Omental fat pad (tissue), 4 donors: ENCODE results near the gene ATP6V0E2. TPM values are rescaled to one million over a fixed set of nuclear protein-coding genes. Genes with fewer than 3 reads are reported as not detected.

Experiments
- ATAC-seq: fragments of 150-250 bp; one replicate; pipeline ENCODE4 v1.9.1; 2016; ENCODE audit warnings: mild to moderate bottlenecking, moderate library complexity; ENCODE audit not compliant: low FRiP score
- DNase-seq: peaks from one replicate; pipeline ENCODE4 v3.0.0-alpha.2; 2019; ENCODE audit warnings: low spot score
- total RNA-seq, 4 donors: library from RNA; depleted of rRNA; stranded (reverse); fragments of >200 nt; gene quantifications; one replicate each; pipeline ENCODE4 v1.1.0, GENCODE V29; 2016
- TF ChIP-seq, protein P1 (sequence below), 3 donors: fragments of 450-650 bp; IDR thresholded peaks; one replicate each; pipeline ENCODE4 v1.5.1; 2016 to 2017; ENCODE audit warnings: antibody characterized with exemption in 3 of 3, mild to moderate bottlenecking in 3 of 3, moderate library complexity in 2 of 3

ATP6V0E2 gene
- total RNA-seq, 4 donors from 2014 or later = 7.1 to 21.2 (median 11.1) TPM

DNA sequence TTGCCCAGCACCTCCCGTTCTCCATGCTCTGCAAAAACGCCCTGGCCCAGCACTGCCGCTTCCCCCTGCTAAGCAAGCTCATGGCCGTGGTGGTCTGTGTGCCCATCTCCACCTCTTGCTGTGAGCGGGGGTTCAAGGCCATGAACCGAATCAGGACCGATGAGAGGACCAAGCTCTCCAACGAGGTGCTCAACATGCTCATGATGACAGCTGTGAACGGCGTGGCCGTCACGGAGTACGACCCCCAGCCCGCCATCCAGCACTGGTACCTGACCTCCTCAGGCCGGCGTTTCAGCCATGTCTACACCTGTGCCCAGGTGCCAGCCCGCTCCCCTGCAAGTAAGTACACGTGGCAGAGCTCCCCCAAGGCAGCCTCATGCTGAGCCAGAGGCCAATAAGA lies 11.6 kb upstream of the ATP6V0E2 start:
- TF ChIP-seq, protein P1, sequence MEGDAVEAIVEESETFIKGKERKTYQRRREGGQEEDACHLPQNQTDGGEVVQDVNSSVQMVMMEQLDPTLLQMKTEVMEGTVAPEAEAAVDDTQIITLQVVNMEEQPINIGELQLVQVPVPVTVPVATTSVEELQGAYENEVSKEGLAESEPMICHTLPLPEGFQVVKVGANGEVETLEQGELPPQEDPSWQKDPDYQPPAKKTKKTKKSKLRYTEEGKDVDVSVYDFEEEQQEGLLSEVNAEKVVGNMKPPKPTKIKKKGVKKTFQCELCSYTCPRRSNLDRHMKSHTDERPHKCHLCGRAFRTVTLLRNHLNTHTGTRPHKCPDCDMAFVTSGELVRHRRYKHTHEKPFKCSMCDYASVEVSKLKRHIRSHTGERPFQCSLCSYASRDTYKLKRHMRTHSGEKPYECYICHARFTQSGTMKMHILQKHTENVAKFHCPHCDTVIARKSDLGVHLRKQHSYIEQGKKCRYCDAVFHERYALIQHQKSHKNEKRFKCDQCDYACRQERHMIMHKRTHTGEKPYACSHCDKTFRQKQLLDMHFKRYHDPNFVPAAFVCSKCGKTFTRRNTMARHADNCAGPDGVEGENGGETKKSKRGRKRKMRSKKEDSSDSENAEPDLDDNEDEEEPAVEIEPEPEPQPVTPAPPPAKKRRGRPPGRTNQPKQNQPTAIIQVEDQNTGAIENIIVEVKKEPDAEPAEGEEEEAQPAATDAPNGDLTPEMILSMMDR (IDR thresholded peaks at IDR 0.05) = no peak
- DNase-seq = peak; percentile 14
- ATAC-seq = no peak

DNA sequence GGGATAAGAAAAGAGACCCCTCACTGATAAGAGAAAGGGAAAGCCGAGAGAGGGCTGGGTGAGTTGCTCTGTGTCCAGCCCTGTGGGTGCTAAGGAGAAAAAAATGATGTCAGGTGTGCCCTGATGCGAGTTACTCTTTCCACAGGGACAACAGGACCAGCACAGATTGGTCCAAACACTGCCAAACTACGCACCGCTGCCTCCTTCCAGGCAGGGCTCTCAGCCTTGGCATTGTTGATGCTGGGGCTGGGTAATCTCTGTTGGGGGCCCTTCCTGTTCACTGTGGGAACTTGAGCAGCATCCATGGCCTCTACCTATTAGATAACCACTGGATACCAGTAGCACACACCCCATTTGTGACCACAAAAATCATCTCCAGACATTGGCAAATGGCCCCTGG lies 10.3 kb upstream of the ATP6V0E2 start:
- no peak for DNase-seq
- TF ChIP-seq, protein P1 (IDR thresholded peaks at IDR 0.05) = no peak
- no peak for ATAC-seq

DNA sequence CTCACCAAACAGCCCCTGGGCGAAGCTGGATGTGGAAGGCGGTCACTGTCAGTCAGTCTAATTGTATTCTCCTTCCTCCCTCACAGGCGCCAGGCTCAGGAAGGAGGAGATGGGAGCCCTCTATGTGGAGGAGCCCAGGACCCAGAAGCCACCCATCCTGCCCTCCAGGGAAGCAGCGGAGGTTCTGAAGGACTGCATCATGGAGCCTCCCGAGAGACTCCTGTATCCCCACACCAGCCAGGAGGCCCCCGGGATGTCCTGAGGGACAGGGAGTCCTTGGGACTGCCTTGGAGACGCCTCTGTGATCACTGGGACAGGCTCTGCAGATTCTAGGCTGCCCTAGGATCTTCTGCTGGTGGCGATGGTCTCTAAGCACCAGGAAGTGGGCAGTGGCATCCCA lies 9.7 kb upstream of the ATP6V0E2 start:
- TF ChIP-seq, protein P1 (IDR thresholded peaks at IDR 0.05) = no peak
- no peak for ATAC-seq

DNA sequence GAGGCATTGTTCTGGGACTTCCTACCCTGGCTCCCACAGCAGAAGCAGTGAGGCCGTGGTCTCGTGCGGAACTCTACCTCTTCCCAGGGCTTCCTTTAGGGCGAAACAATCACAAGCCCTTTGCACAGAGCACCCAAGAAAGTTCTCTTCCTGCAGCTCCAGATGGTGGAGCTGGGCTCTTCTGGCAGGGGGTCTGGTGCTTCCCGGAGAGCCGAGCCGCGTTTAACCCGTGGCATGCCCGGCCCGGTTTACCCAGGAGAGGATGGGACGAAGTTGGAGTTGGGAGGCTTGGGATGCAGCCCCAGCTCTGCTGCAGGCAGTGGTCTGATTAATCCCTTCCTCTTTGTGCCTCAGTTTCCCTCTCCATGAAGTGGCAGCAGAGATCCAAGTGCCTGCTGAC lies 9.0 kb upstream of the ATP6V0E2 start:
- TF ChIP-seq, protein P1 (IDR thresholded peaks at IDR 0.05) = no peak
- ATAC-seq = no peak

More for the DNA sequence above, 9.7 kb upstream of the ATP6V0E2 start:
- no peak for DNase-seq

DNA sequence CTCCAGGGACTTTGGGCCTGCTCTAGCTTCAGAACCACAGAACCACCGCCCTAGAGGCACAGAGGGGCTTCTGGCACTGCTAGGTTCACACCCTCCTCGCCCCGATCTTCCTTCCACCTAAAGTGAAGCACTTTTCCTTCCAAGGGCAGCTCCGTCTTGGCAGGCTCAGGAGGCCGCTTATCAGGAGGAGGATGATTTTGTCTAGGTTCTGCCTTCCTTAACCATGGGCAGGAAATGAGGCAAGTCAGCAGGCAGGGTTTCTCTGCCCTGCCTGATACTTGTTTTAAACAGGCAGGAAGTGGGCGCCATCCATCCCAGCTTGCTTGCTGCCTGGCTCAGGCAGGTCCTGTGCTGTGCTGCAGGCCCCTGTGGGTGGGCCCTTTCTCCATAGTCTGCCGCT lies 8.3 kb upstream of the ATP6V0E2 start:
- TF ChIP-seq, protein P1 (IDR thresholded peaks at IDR 0.05) = no peak
- no peak for ATAC-seq
- DNase-seq = peak; percentile 17

More for the DNA sequence above, 9.0 kb upstream of the ATP6V0E2 start:
- no peak for DNase-seq

DNA sequence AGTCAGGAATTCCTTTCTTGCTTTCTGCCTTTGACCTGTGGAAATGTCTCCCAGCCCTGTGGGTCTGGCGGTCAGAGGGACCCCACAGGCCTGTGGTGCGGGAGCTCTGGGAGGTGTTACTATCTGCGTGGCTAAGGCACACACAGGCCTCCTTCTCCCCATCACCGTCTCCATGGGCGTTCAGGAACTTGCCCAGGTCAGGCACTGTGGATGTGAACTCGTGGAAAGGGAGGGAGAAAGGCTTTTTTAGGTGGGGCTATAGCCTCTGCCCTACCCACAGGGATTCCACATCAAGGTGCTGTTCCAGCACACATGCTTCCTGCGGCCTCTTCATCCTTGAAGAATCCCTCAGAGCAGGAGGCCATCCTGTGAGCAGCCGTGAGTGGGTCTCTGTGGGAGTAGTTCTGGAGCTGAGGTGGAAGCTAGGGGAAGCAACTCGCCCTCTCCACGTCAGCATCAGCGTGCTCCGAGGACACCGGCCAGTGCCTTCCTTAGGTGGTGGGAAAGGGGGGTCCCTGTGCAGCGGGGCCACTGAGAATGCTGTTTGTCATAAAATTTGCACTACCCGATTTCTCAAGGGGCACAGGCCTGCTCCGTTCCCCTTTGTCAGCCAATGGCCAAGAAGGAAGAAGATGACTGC lies 7.5 kb upstream of the ATP6V0E2 start:
- ATAC-seq = no peak

More for the DNA sequence above, 7.5 kb upstream of the ATP6V0E2 start:
- TF ChIP-seq, protein P1 (IDR thresholded peaks at IDR 0.05) = no peak
- DNase-seq = peak; percentile 5
